A172 (cell line): ENCODE data around the gene USP24. TPM values are rescaled to one million over a fixed set of nuclear protein-coding genes. Genes with fewer than 3 reads are reported as not detected.
"Not testable (repeated sequence)": the region's sequence is repeated elsewhere in the genome, so short reads cannot be mapped to it uniquely, and the experiment has no call there.

Experiments used
- DNase-seq: peaks from one replicate; pipeline ENCODE4 v3.0.0-alpha.2; 2015; ENCODE audit warnings: low spot score
- total RNA-seq: library from RNA; depleted of rRNA; stranded (reverse); fragments of >200 nt; shearing (Covaris generic); gene quantifications from 2 replicates; pipeline ENCODE4 v1.2.3, GENCODE V29; 2014

Gene USP24
- total RNA-seq, 1 experiment from 2014 or later = 22.1 TPM

GRCh38 chr1:55196433-55197035, 18.6 kb downstream of the USP24 start:
- DNase-seq = no peak

DNA sequence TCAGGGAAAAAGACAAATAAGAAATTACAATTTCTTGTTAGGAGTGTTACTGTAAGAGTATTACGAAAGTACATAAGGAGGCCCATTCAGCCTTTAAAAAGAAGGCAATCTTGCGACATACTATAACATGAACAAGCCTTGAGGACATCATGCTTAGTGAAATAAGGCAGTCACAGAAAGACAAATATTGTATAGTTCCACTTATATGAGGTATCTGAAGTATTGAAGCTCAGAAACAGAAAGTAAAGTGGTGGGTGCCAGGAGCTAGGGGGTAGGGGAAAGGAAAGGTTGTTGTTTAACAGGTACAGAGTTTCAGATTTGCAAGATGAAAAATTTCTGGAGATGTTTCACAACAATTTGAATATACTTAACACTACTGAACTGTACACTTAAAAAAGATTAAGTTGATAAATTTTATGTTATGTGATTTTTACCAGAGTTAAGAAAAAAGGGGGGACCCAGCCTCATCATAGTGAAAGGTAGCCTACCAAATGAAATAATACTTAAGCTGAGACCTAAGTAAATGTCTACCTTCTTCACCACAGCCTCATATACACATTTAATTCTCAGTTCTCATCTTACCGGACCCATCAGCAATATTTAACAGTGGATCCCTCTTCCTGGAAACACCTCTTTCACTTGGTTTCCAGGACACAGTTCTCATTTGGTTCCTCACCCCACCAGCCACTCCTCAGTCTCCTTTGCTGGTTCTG, 19.5 kb downstream of the USP24 start:
- no peak for DNase-seq

DNA sequence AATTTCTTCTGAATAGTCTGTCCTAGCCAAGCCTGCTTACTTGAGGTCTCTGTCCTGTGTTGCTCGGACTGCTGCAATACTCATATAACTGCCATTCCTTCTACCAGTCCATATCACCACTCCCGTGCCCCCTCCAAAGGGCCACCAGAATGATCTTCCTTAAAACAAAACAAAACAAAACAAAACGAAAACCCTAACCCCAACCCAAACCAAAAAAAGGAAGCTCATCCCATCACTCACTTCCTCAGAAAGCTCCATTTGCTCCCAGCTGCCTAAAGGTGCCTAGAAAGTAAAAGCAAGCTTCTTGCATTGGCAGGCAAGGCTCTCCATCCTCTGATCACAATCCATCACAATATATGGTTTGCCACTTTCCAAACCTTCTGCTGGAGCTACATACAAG, 20.3 kb downstream of the USP24 start:
- DNase-seq = no peak

GRCh38 chr1:55192093-55192492, 23.1 kb downstream of the USP24 start:
- DNase-seq = no peak

DNA sequence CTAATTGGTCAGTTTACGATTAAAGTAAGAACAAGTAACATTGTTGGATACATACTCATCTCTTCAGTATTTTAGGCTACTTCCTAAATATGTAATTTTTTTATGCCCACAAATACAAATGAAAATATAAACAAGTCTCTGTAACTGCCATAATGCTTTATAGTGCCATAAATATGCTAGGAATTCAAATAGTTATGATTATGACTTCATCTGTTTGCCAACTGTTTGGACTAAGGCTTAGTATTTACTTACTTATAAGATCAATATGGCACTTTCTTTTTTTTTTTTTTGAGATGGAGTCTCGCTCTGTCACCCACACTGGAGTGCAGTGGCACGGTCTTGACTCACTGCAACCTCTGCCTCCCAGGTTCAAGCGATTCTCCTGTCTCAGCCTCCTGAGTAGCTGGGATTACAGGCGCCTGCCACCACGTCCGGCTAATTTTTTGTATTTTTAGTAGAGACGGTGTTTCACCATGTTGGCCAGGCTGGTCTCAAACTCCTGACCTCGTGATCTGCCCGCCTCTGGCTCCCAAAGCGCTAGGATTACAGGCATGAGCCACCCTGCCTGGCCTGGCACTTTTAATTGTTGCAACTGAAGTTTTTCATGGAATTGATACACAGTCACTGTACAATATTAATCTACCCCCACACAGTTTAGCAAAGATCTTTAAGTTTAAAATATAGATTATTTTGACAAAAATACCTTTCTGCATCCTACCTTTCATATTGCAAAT, 23.8 kb downstream of the USP24 start:
- DNase-seq = not testable (repeated sequence)

GRCh38 chr1:55190109-55190508, 25.1 kb downstream of the USP24 start:
- DNase-seq = no peak

GRCh38 chr1:55188909-55189308, 26.3 kb downstream of the USP24 start:
- DNase-seq = no peak

DNA sequence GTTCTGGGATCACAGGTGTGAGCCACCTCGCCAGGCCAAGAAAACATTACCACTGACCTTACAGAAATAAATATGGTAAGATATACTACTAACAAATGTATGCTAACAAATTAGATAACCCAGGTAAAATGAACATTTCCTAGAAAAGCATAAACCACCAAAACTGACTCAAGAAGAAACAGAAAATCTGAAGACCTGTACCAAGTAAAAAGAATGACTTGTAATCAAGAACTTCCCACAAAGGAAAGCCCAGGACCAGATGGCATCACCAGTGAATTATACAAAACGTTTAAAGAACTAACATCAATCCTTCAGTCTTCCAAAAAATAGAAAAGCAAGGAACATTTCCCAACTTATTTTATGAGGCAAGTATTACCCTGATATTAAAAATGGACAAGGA, 29.3 kb downstream of the USP24 start:
- DNase-seq = no peak

DNA sequence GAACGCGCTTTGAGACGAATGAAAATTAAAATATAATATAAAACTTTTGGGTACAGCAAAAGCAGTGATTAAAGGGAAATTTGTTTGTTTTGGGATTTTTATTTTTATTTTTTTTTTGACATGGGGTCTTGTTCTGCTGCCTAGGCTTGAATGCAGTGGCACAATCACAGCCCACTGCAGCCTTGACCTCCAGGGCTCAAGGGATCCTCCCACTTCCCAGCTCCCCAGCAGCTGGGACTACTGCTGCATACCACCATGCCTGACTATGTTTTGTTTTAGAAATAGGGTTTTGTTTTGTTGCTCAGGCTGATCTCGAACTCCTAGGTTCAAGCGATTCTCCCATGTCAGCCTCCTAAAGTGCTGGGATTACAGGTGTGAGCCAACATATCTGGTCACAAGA, 30.3 kb downstream of the USP24 start:
- no peak for DNase-seq

GRCh38 chr1:55181666-55182065, 33.5 kb downstream of the USP24 start:
- no peak for DNase-seq

DNA sequence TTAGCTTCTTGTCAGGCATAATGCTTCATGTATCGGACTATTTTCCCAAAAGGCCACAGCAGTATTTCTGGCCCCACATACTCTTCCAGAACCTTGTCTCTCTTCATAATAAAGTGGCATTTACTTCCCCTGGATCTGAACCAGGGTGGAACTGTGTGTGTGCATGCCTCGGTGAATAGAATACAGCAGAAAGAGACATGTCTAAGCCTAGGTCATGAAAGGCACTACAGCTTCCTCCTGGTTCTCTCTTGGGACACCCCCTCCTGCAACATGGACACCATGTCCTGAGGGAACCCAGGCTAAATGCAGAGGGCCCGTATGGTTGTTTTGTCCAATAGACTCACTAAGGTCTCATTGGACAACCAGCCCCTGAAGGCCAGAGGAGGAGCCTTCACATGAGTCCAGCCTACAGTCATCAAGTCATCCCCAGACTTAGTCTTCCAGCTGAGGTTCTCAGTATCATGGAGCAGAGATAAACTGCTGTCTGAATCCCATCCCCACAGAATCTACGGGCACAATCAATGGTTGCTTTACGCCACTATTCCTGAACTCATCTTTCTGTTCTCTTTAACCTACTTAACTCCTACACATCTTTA, 35.0 kb downstream of the USP24 start:
- no peak for DNase-seq

DNA sequence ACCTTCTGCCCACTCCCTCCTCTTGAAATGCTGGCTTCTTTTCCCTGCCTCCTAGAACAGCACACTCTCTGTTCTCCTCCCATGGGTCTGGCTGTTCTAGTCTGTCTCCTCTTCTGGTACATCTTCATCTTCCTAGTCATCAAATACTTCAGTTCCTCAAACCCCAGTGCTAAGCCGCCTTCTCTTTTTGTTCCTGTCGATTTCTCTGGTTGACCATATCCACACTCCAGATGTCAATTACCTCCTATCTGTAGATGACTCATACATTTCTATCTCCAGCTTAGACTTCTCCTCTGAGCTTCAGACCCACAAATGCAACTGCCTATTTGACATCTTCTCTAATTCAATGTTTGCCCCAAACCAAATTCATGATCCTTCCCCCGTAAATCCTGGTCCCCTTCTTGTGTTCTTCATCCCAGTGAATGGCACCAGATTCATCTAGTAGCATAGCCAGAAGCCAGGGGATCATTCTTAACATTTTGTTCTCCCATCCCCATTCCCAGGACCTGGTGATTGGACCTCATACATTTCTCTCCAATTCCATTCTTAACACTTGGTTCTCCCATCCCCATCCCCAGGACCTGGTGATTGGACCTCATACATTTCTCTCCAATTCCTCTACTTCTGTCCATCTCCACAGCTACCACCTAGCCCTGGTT, 35.9 kb downstream of the USP24 start:
- no peak for DNase-seq

- no peak for DNase-seq
These were observed 42.5 kb downstream of the USP24 start for GRCh38 chr1:55172687-55173086.

DNA sequence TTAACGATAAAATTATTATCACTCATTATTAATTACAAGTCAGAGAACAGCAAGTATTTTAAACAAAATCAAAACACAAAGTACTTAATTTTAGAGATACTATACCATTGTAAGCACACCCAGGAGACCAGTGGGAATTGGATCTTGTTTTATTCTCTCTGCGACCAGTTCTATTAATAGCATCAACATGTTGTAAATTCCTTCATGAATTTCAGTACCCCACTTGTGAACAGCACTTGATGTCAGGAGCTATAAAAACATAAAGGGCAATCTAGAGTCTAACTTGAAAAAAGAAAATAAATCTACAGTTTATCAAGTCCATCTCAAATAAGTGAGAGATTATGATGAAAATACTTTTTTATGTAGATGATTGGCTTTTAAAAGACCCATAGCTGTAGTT, 42.9 kb downstream of the USP24 start:
- no peak for DNase-seq

GRCh38 chr1:55171694-55172093, 43.5 kb downstream of the USP24 start:
- no peak for DNase-seq

- DNase-seq = no peak
These were observed 44.7 kb downstream of the USP24 start for GRCh38 chr1:55170426-55170825.

GRCh38 chr1:55169126-55169525, 46.0 kb downstream of the USP24 start:
- no peak for DNase-seq

GRCh38 chr1:55168353-55168752, 46.8 kb downstream of the USP24 start:
- no peak for DNase-seq

- DNase-seq = no peak
These were observed 47.8 kb downstream of the USP24 start for GRCh38 chr1:55167224-55167871.

DNA sequence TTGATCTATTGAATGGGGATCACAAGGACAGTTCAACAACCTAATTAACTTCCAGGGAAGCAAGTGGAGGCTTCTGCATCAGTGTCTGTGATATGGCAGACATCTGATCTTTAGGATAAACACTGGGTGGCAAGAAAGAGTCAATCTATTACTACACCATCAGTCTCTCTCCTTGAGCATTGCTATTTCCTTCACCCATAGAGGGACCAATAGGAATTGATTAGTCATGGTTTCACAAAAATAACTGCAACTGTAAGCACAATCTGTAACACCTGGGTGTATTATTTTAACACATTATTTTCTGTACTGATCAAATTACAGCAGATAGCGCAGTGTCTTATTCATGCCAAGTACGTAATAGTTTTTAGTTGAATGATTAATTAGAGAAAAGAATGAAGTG, 50.3 kb downstream of the USP24 start:
- DNase-seq = no peak

- DNase-seq = no peak
These were observed 55.6 kb downstream of the USP24 start for GRCh38 chr1:55159571-55159970.

DNA sequence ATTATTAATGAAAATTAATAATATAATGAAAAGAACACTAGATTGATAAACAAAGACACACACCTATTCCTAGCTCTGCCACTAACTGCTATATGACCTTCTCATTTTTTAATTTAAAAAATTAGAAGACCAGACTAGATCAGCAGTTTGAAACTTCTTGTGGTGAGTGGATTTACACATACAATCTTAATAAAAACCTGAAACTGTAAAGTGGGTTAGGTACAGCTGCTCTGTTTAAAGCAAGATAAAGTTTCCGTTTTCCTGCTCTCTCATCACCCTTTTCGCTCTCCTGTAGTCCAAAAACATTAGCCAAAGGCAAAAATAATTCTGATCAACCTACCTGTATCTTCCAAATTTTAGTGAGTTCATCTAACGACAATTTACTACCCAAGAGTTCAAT, 58.6 kb downstream of the USP24 start:
- DNase-seq = no peak
